Neural progenitor cell (in vitro differentiated cells): ENCODE data around the gene CCDC167.

Experiments
- CTCF ChIP-seq: fragments of 200-600 bp; sonication (generic); IDR thresholded peaks from 2 replicates; pipeline ENCODE4 v1.5.1; 2017; ENCODE audit warnings: antibody characterized with exemption, mild to moderate bottlenecking
- EZH2 ChIP-seq: fragments of 200-600 bp; sonication (generic); IDR thresholded peaks from 2 replicates; pipeline ENCODE4 v1.6.1; 2017; ENCODE audit warnings: antibody characterized with exemption, mild to moderate bottlenecking, moderate library complexity
- EZH2phosphoT487 ChIP-seq: fragments of 200-600 bp; sonication (generic); IDR thresholded peaks from 2 replicates; pipeline ENCODE4 v1.6.1; 2017; ENCODE audit warnings: antibody characterized with exemption

GRCh38 chr6:37433657-37434271, 65.9 kb downstream of the CCDC167 start:
- TF ChIP-seq CTCF (no peak), EZH2phosphoT487 (no peak), EZH2 (no peak)
